Endothelial cell of umbilical vein (primary cell): ENCODE data around the gene TAS1R1. TPM values are rescaled to one million over a fixed set of nuclear protein-coding genes. Genes with fewer than 3 reads are reported as not detected.

Experiments
- BruUV-seq: library from RNA; stranded (reverse); fragments of 400-500 nt; replicated peaks from 2 replicates; lab custom pipeline; 2021; lab: Mats Ljungman, UMichigan
- CTCF ChIA-PET: fragments of 300-600, 350-600 bp; sonication (Branson Sonifier 250); formaldehyde crosslinking; loops from one replicate; lab custom pipeline; 2021; ENCODE audit warnings: antibody characterized with exemption, inconsistent platforms; lab: Charles Lee
- POLR2A ChIA-PET: fragments of 300-600, 350-600 bp; sonication (Branson Sonifier 250); formaldehyde crosslinking; loops from one replicate; lab custom pipeline; 2021; ENCODE audit warnings: antibody characterized with exemption, inconsistent platforms; lab: Charles Lee
- DNase-seq: peaks from one replicate; pipeline ENCODE4 v3.0.0-alpha.2; 2011; ENCODE audit warnings: low read depth, low spot score
- FAIRE-seq: peaks from 2 replicates; lab custom pipeline; 2011; peaks lifted over from hg19 to GRCh38; lab: Jason Lieb, UNC
- H2AFZ ChIP-seq: 2 replicates; pipeline ENCODE4 v1.6.0; 2012; ENCODE audit warnings: low read depth, low read length, control low read depth, inconsistent platforms
- H3K27ac ChIP-seq: 2 replicates; pipeline ENCODE4 v1.5.1; 2011; ENCODE audit warnings: low read depth, mild to moderate bottlenecking, control low read depth, low read length, moderate library complexity; ENCODE audit not compliant: insufficient read depth
- H3K27me3 ChIP-seq, 2 experiments: 2 replicates each; pipeline versions ENCODE4 v1.6.0 to v1.6.1; 2011; ENCODE audit warnings: low read length in 2 of 2, mixed read lengths in 1 of 2; ENCODE audit not compliant: control insufficient read depth in 2 of 2, insufficient read depth in 2 of 2
- H3K36me3 ChIP-seq, 2 experiments: 2 replicates in 1 of 2; 3 replicates in 1 of 2; pipeline ENCODE4 v1.5.1; 2011; ENCODE audit warnings: low read length in 2 of 2, mild to moderate bottlenecking in 1 of 2, moderate library complexity in 1 of 2; ENCODE audit not compliant: control insufficient read depth in 2 of 2, insufficient read depth in 2 of 2; ENCODE audit errors: extremely low read depth in 1 of 2
- H3K4me1 ChIP-seq: 3 replicates; pipeline ENCODE4 v1.5.1; 2011; ENCODE audit warnings: mild to moderate bottlenecking, low read length; ENCODE audit not compliant: control insufficient read depth, insufficient read depth; ENCODE audit errors: extremely low read depth
- H3K4me2 ChIP-seq: 2 replicates; pipeline ENCODE4 v1.6.1; 2011; ENCODE audit warnings: low read length, control low read depth, mixed read lengths; ENCODE audit not compliant: insufficient read depth
- H3K4me3 ChIP-seq, 3 experiments: fragments of 200-600 bp in 1 of 3; sonication (generic), shearing (Covaris generic) in 1 of 3; replicated peaks in 1 of 3; 2 replicates each; pipeline ENCODE4 v1.5.1; 2011 to 2016; ENCODE audit warnings: control low read depth in 3 of 3, low read length in 3 of 3, mild to moderate bottlenecking in 2 of 3, inconsistent platforms in 1 of 3, low read depth in 1 of 3, moderate library complexity in 1 of 3; ENCODE audit not compliant: insufficient read depth in 1 of 3
- H3K79me2 ChIP-seq: 2 replicates; pipeline ENCODE4 v1.6.0; 2012; ENCODE audit warnings: low read length, inconsistent platforms; ENCODE audit not compliant: control insufficient read depth, insufficient read depth
- H3K9ac ChIP-seq: replicated peaks from 2 replicates; pipeline ENCODE3; 2011; ENCODE audit warnings: low read length, control low read depth; ENCODE audit not compliant: insufficient read depth; ENCODE audit errors: extremely low read depth
- H3K9me1 ChIP-seq: replicated peaks from 3 replicates; pipeline ENCODE4 v1.6.0; 2011; ENCODE audit warnings: mild to moderate bottlenecking, low read length; ENCODE audit not compliant: control insufficient read depth, insufficient read depth; ENCODE audit errors: extremely low read depth
- H3K9me3 ChIP-seq: replicated peaks from 2 replicates; pipeline ENCODE4 v1.5.1; 2012; ENCODE audit warnings: low read length, inconsistent platforms; ENCODE audit not compliant: control insufficient read depth, insufficient read depth
- H4K20me1 ChIP-seq: replicated peaks from 2 replicates; pipeline ENCODE3; 2011; ENCODE audit warnings: mild to moderate bottlenecking, low read length; ENCODE audit not compliant: control insufficient read depth, insufficient read depth; ENCODE audit errors: extremely low read depth
- EZH2 ChIP-seq: IDR thresholded peaks from 2 replicates; pipeline ENCODE4 v1.6.1; 2012; ENCODE audit warnings: borderline replicate concordance, low read depth, mild to moderate bottlenecking, moderate library complexity, low read length, inconsistent platforms; ENCODE audit not compliant: severe bottlenecking
- FOS ChIP-seq: IDR thresholded peaks from 2 replicates; pipeline ENCODE4 v1.6.1; 2011; ENCODE audit warnings: mild to moderate bottlenecking, low read length, moderate library complexity, borderline replicate concordance; ENCODE audit not compliant: insufficient read depth
- GATA2 ChIP-seq: IDR thresholded peaks from 2 replicates; pipeline ENCODE4 v1.7.0; 2011; ENCODE audit warnings: low read depth, mild to moderate bottlenecking, moderate library complexity, mixed read lengths, low read length; ENCODE audit not compliant: insufficient read length, insufficient read depth
- JUN ChIP-seq: IDR thresholded peaks from 2 replicates; pipeline ENCODE4 v1.6.1; 2011; ENCODE audit warnings: borderline replicate concordance, low read depth; ENCODE audit not compliant: insufficient read length, insufficient read depth
- MAX ChIP-seq: IDR thresholded peaks from 2 replicates; pipeline ENCODE4 v1.6.1; 2011; ENCODE audit not compliant: insufficient read depth, insufficient read length
- MYC ChIP-seq: IDR thresholded peaks from one replicate; pipeline ENCODE4 v1.6.1; 2011; ENCODE audit warnings: mild to moderate bottlenecking, low read depth, low read length
- POLR2A ChIP-seq: IDR thresholded peaks from 2 replicates; pipeline ENCODE4 v1.6.1; 2012; ENCODE audit warnings: low read depth, mild to moderate bottlenecking, control low read depth, low read length
- POLR2AphosphoS5 ChIP-seq: IDR thresholded peaks from 2 replicates; pipeline ENCODE4 v1.6.1; 2012; ENCODE audit warnings: low read depth, mild to moderate bottlenecking, control low read depth, low read length, moderate library complexity; ENCODE audit not compliant: insufficient read depth
- dilution Hi-C: fragments of 300-500 bp; cut with MboI; formaldehyde crosslinking; loops from one replicate; pipeline ENCODE4 v1.15.0; 2019; ENCODE audit warnings: low sequenced_read_pairs; ENCODE audit not compliant: extremely low pct_ligation_motif_present
- intact Hi-C: fragments of 100-400 bp; cut with micrococcal nuclease; formaldehyde crosslinking; loops from one replicate; pipeline ENCODE4 v1.10.0; 2022
- polyA plus RNA-seq, 4 experiments: library from polyadenylated mRNA; depleted of rRNA in 3 of 4; stranded (reverse) in 3 of 4; unstranded in 1 of 4; fragments of >200 nt; gene quantifications; 2 replicates each; pipeline versions ENCODE4 v1.2.1 to v1.2.3, GENCODE V29; 2011 to 2012; ENCODE audit warnings: missing spikeins in 1 of 4
- total RNA-seq: library from RNA; stranded (reverse); gene quantifications from 2 replicates; pipeline ENCODE4 v1.2.3, GENCODE V29; 2021
- TF ChIP-seq, protein P1 (sequence below), 2 donors: IDR thresholded peaks; 1 replicate in 1 of 2; 2 replicates in 1 of 2; pipeline ENCODE4 v1.5.1; 2011; ENCODE audit warnings: low read length in 2 of 2, mild to moderate bottlenecking in 2 of 2, moderate library complexity in 2 of 2, control low read depth in 1 of 2, inconsistent platforms in 1 of 2, low read depth in 1 of 2; ENCODE audit not compliant: insufficient read depth in 1 of 2; ENCODE audit errors: extremely low read depth in 1 of 2

TAS1R1 gene
- total and polyA plus RNA-seq, 2 donors (not counting 3 experiments of a cell fraction or from before 2014, with no cell fraction given), result not detected

GRCh38 chr1:6580119-6580592, 25.0 kb downstream of the TAS1R1 start:
- TF ChIP-seq EZH2, result no peak
- TF ChIP-seq POLR2A, result no peak
- TF ChIP-seq, protein P1, sequence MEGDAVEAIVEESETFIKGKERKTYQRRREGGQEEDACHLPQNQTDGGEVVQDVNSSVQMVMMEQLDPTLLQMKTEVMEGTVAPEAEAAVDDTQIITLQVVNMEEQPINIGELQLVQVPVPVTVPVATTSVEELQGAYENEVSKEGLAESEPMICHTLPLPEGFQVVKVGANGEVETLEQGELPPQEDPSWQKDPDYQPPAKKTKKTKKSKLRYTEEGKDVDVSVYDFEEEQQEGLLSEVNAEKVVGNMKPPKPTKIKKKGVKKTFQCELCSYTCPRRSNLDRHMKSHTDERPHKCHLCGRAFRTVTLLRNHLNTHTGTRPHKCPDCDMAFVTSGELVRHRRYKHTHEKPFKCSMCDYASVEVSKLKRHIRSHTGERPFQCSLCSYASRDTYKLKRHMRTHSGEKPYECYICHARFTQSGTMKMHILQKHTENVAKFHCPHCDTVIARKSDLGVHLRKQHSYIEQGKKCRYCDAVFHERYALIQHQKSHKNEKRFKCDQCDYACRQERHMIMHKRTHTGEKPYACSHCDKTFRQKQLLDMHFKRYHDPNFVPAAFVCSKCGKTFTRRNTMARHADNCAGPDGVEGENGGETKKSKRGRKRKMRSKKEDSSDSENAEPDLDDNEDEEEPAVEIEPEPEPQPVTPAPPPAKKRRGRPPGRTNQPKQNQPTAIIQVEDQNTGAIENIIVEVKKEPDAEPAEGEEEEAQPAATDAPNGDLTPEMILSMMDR (IDR thresholded peaks at IDR 0.05; ENCODE audit: extremely low read depth in 1 of 2, insufficient read depth in 1 of 2, low read depth in 1 of 2, low read length in 2 of 2), result no peak
- TF ChIP-seq MYC, result no peak
- no peak for TF ChIP-seq POLR2AphosphoS5
- TF ChIP-seq MAX, result no peak
- TF ChIP-seq GATA2, result no peak
- TF ChIP-seq JUN, result no peak
- TF ChIP-seq FOS, result no peak
- Histone ChIP-seq H3K9ac (peak overlapping the region; percentile 39), H3K27me3 (no peaks in the 10 kb centered on the region), H2AFZ (peak overlapping the region; percentile 65), H3K79me2 (peaks cover 11% of the 10 kb centered on the region), H3K9me3 (no peaks in the 10 kb centered on the region), H3K4me1 (peaks cover 14% of the 10 kb centered on the region), H3K4me3 (peak overlapping the region; percentile 57 to 98 (median 65)), H4K20me1 (no peaks in the 10 kb centered on the region), H3K4me2 (peak overlapping the region; percentile 75), H3K36me3 (no peaks in the 10 kb centered on the region), H3K9me1 (no peaks in the 10 kb centered on the region), H3K27ac (peak overlapping the region; percentile 41)
- DNase-seq (no peak), FAIRE-seq (no peak)
- CTCF ChIA-PET, result interaction anchor here (1.0 to 1.8 kb wide), 7 partner anchors 18 to 94 kb away, joined by 4 to 15 read pairs (median 6); partner anchors contain the start of genes NOL9 and TAS1R1
- POLR2A ChIA-PET, result interaction anchor here (0.7 to 2.0 kb wide), 5 partner anchors 20 to 115 kb away, joined by 3 to 6 read pairs (median 5); partner anchors contain the start of gene KLHL21
- BruUV-seq, result TSS peak; percentile 47
- intact Hi-C loops (loop anchor here (1.0 kb wide), 2 partner anchors 21 to 33 kb away; partner anchors contain the start of gene PHF13), dilution Hi-C loops (no loop called here)
